ENCODE results near the gene AXDND1.

AXDND1 gene

GRCh38 chr1:179586107-179586823, 220.5 kb downstream of the AXDND1 start:
- DNase-seq: peak; percentile 80

GRCh38 chr1:179587336-179587735, 221.6 kb downstream of the AXDND1 start:
- DNase-seq: no peak

DNA sequence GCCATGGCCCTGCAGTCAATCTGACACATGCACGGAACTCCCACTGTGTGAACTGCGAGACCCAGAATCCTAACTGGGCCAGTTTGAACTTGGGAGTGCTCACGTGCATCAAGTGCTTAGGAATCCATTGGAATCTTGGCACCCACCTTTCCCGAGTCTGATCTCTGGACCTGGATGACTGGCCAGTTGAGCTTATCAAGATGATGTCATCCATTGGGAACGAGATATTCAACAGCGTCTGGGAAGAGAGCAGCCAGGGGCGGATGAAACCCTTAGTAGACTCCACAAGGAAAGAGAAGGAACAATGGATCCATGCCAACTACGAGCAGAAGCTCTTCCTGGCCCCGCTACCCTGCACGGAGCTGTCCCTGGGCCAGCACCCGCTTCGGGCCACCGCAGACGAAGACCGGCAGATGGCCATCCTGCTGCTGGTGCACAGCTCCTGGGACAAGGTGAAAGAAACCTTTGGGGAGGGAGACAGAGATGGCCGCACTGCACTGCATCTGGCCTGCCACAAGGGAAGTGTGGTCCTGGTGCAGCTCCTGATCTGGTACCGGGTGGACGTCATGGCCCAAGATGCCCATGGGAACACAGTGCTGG, 222.8 kb downstream of the AXDND1 start:
- DNase-seq: no peak

DNA sequence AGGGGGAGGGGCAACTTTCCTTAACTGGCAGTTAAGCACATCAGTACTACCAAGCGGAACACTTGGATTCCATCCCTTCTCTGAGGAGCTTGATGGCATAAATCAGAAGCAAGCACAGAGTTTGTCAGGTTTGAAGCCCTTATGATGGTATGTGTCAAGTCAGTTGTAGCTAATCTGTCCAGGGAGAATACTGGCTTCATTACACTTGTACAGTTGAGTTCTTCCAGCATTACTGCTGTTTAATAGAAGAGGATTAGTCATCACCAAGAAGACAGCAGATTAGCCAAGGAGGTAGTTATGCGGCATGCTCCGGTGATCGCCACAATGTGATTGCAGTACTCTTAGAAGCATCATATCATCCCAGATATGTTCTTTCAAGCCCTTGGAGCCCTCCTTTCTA, 223.7 kb downstream of the AXDND1 start:
- no peak for DNase-seq

- DNase-seq: no peak
These were observed 224.9 kb downstream of the AXDND1 start for GRCh38 chr1:179590671-179591070.

- DNase-seq: no peak
These were observed 225.5 kb downstream of the AXDND1 start for GRCh38 chr1:179591253-179591591.

- DNase-seq: peak; percentile 30
These were observed 226.1 kb downstream of the AXDND1 start, which contains the start of gene TDRD5 for GRCh38 chr1:179591592-179592580. TSS of gene TDRD5 (plus strand) at chr1:179591832. CDS start at chr1:179592616, 784 bp downstream.

DNA sequence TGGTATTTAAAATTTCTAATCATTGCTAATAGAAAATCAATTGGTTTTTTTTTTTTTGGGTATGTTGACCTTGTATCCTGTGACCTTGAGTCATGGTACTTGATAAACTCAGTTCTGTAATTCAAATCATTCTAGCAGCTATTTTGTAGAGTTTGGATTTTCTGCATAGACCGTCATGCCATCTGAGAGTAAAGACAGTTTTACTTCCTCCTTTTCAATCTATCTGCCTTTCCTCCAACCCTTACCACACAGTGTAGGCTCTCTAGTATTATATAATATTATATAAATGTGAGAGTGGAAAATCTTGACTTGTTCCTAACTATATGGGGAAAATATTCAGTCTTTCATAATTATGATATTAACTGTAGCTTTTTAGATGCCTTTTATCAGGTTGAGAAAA, 232.9 kb downstream of the AXDND1 start:
- DNase-seq: no peak

- no peak for DNase-seq
These were observed 234.0 kb downstream of the AXDND1 start for GRCh38 chr1:179599623-179600249.

DNA sequence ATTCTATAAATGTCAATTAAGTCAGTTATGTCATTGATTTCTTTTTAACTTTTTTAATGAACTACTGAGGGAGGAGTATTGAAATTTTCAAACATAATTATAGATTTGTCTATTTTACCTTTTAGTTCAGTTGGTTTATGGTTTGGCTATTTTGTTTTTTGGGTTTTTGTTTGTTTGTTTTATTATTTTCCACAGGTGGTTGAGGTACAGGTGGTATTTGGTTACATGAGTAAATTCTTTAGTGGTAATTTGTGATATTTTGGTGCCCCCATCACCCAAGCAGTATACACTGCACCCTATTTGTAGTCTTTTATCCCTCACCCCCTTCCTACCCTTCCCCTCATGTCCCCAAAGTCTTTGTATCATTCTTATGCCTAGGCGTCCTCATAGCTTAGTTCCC, 235.3 kb downstream of the AXDND1 start:
- DNase-seq: no peak

All from right hindlimb (tissue), 1 donor.